Type B pancreatic cell (in vitro differentiated cells): ENCODE measurements around the gene ZNF205. TPM values are rescaled to one million over a fixed set of nuclear protein-coding genes. Genes with fewer than 3 reads are reported as not detected.
"Not testable (repeated sequence)": the region's sequence is repeated elsewhere in the genome, so short reads cannot be mapped to it uniquely, and the experiment has no call there.

Experiments used
- DNase-seq: peaks from one replicate; pipeline ENCODE4 v3.0.0; 2021; ENCODE audit warnings: mixed read lengths; ENCODE audit not compliant: unreplicated experiment; ENCODE audit errors: extremely low spot score
- H3K27ac Mint-ChIP-seq: 2 replicates; pipeline ENCODE4 v1.8.0; 2021; ENCODE audit warnings: mild to moderate bottlenecking, mixed read lengths
- H3K27me3 Mint-ChIP-seq: 2 replicates; pipeline ENCODE4 v1.8.0; 2021; ENCODE audit warnings: mixed read lengths
- H3K36me3 Mint-ChIP-seq: 2 replicates; pipeline ENCODE4 v1.8.0; 2021; ENCODE audit warnings: mixed read lengths
- H3K4me1 Mint-ChIP-seq: one replicate; pipeline ENCODE4 v1.8.0; 2021; ENCODE audit warnings: mixed read lengths; ENCODE audit not compliant: unreplicated experiment
- H3K4me3 Mint-ChIP-seq: 2 replicates; pipeline ENCODE4 v1.8.0; 2021; ENCODE audit warnings: mild to moderate bottlenecking, mixed read lengths
- H3K9me3 Mint-ChIP-seq: 2 replicates; pipeline ENCODE4 v1.8.0; 2021; ENCODE audit warnings: mixed read lengths
- total RNA-seq: library from RNA; stranded (reverse); gene quantifications from 2 replicates; pipeline ENCODE4 v1.2.1, GENCODE V29; 2021; ENCODE audit warnings: low replicate concordance
- TF ChIP-seq, protein P1 (sequence below): fragments of 200-600 bp; sonication (generic); conservative IDR thresholded peaks from 2 replicates; pipeline ENCODE4 v1.5.0; 2021; ENCODE audit warnings: antibody characterized with exemption, mild to moderate bottlenecking

Gene ZNF205
- total RNA-seq, 1 donor from 2014 or later: 15.0 TPM

DNA sequence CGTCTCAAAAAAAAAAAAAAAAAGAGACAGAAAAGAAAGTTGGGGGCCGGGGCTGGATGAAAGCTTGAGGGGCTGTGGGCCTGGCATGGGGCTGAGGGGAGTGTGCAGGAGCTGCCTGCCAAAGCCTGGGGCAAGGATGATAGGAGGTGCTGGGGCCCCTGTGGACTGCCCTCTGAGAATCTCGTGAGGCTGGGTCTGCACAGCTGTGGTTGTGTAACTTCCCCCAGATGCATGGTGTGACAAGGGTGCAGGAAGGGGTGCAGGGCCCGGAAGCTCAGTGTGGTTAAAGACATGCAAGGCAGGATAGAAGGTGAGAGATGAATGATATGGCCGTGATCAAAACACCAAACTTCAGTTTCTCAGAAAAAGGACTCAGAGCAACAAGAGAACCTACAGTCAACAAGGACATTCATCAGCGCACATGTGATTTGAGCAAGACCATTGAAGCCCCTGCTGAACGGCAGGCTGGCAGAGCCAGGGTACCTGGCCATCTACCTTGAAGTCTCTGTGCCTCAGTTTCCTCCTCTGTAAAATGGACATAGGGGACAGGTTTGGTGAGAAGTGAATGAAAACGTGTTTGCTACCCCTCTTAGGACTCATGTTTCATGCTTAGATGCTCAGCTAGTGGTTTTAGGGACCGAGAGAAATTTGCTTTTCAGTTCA, 37.4 kb upstream of the ZNF205 start:
- H3K27me3 Mint-ChIP-seq: peaks cover 49% of the 10 kb centered on the region
- H3K9me3 Mint-ChIP-seq: no peaks in the 10 kb centered on the region
- no peak for DNase-seq
- no peaks in the 10 kb centered on the region for H3K36me3 Mint-ChIP-seq
- TF ChIP-seq, protein P1, sequence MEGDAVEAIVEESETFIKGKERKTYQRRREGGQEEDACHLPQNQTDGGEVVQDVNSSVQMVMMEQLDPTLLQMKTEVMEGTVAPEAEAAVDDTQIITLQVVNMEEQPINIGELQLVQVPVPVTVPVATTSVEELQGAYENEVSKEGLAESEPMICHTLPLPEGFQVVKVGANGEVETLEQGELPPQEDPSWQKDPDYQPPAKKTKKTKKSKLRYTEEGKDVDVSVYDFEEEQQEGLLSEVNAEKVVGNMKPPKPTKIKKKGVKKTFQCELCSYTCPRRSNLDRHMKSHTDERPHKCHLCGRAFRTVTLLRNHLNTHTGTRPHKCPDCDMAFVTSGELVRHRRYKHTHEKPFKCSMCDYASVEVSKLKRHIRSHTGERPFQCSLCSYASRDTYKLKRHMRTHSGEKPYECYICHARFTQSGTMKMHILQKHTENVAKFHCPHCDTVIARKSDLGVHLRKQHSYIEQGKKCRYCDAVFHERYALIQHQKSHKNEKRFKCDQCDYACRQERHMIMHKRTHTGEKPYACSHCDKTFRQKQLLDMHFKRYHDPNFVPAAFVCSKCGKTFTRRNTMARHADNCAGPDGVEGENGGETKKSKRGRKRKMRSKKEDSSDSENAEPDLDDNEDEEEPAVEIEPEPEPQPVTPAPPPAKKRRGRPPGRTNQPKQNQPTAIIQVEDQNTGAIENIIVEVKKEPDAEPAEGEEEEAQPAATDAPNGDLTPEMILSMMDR: no peak
- H3K27ac Mint-ChIP-seq: no peak overlapping the region
- no peaks in the 10 kb centered on the region for H3K4me1 Mint-ChIP-seq
- no peak overlapping the region for H3K4me3 Mint-ChIP-seq

DNA sequence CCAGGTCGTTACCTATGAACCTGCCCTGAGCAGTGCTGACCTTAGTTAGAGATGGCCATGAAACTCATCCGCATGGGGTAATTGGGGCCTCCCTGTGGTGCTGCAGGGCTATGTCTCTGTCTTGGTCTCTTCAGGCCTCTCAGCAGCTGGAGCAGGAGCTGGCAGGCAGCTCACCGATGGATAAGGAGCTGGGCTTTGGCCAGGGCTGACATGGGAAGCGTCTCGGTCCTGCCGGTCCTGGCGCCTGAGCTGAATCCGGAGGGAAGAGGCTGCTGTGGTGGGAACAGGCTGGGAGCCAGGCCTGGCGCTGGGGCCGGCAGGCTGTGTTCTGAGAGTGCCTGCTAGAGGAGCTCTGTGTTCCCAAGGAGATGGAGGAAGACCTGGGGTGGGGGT, 36.9 kb upstream of the ZNF205 start:
- no peaks in the 10 kb centered on the region for H3K4me1 Mint-ChIP-seq
- TF ChIP-seq, protein P1: no peak
- peaks cover 53% of the 10 kb centered on the region for H3K27me3 Mint-ChIP-seq
- no peaks in the 10 kb centered on the region for H3K36me3 Mint-ChIP-seq
- no peak overlapping the region for H3K27ac Mint-ChIP-seq
- no peak overlapping the region for H3K4me3 Mint-ChIP-seq
- DNase-seq: no peak
- no peaks in the 10 kb centered on the region for H3K9me3 Mint-ChIP-seq

GRCh38 chr16:3075946-3076345, 36.4 kb upstream of the ZNF205 start:
- peaks cover 57% of the 10 kb centered on the region for H3K27me3 Mint-ChIP-seq
- H3K4me3 Mint-ChIP-seq, H3K4me1 Mint-ChIP-seq, H3K9me3 Mint-ChIP-seq, H3K27ac Mint-ChIP-seq, DNase-seq, H3K36me3 Mint-ChIP-seq: not testable (repeated sequence)

DNA sequence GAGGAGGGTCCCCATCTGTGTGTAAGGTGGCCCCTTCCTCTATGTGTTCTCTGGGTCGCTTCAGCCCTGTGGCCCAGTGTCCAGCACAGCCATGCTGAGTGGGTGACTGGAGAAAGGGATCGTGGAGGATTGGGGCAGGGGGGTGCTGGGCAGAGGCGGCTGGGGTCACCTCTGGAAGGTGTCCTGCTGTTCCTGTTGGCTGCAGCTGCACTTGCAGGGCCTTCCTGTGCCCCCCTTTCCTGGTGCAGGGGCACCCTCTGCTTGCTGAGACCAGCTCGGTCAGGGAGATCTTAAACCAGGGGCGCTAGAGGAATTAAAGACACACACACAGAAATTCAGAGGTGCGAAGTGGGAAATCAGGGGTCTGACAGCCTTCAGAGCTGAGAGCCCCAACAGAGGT, 35.8 kb upstream of the ZNF205 start:
- Mint-ChIP-seq H3K4me3 (no peak overlapping the region), H3K27ac (no peak overlapping the region), H3K36me3 (no peaks in the 10 kb centered on the region), H3K9me3 (no peaks in the 10 kb centered on the region), H3K27me3 (peaks cover 58% of the 10 kb centered on the region), H3K4me1 (no peaks in the 10 kb centered on the region)
- TF ChIP-seq, protein P1: no peak
- DNase-seq: no peak

GRCh38 chr16:3080024-3080423, 32.4 kb upstream of the ZNF205 start:
- Mint-ChIP-seq H3K4me3 (no peak overlapping the region), H3K36me3 (no peaks in the 10 kb centered on the region), H3K4me1 (no peaks in the 10 kb centered on the region), H3K27me3 (peaks cover 39% of the 10 kb centered on the region), H3K27ac (no peak overlapping the region), H3K9me3 (no peaks in the 10 kb centered on the region)
- no peak for DNase-seq
- TF ChIP-seq, protein P1: no peak

GRCh38 chr16:3081957-3082356, 30.4 kb upstream of the ZNF205 start:
- not testable (repeated sequence) for H3K9me3 Mint-ChIP-seq, H3K36me3 Mint-ChIP-seq, H3K4me3 Mint-ChIP-seq, H3K27ac Mint-ChIP-seq, H3K4me1 Mint-ChIP-seq, DNase-seq
- H3K27me3 Mint-ChIP-seq: peaks cover 25% of the 10 kb centered on the region

DNA sequence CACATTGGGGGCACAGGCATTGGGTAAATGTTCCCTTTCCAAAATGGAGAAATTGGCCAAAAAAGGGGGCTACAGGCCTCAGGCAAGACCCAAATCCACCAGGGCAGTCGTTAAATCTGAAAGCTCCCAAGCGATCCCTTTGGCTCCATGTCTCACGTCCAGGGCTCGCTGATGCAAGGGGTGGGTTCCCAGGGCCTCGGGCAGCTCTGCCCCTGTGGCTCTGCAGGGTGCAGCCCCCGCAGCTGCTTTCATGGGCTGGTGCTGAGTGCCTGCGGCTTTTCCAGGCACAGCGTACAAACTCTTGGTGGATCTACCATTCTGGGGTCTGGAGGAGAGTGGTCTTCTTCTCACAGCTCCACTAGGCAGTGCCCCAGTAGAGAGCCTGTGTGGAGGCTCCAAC, 29.0 kb upstream of the ZNF205 start:
- H3K27ac Mint-ChIP-seq, H3K4me3 Mint-ChIP-seq, DNase-seq, H3K36me3 Mint-ChIP-seq, H3K9me3 Mint-ChIP-seq: not testable (repeated sequence)
- H3K4me1 Mint-ChIP-seq: peaks cover 10% of the 10 kb centered on the region
- H3K27me3 Mint-ChIP-seq: peaks cover 19% of the 10 kb centered on the region
